ENCODE measurements around the gene UNC5C.

Gene UNC5C

GRCh38 chr4:95232358-95233156 is 316.2 kb downstream of the UNC5C start (continued):
- TF ChIP-seq PRDM10 (tag by site-specific recombination; IDR thresholded peaks at IDR 0.05) (no peak), ZBTB8A (tag by site-specific recombination; IDR thresholded peaks at IDR 0.05) (no peak), HOXD13 (CRISPR knock-in tag; IDR thresholded peaks at IDR 0.05; ENCODE audit: borderline replicate concordance) (no peak), YY1 (tag by site-specific recombination; IDR thresholded peaks at IDR 0.05) (no peak), ZNF658 (tag by site-specific recombination; IDR thresholded peaks at IDR 0.05) (no peak), ZNF335 (tag by site-specific recombination; conservative IDR thresholded peaks at IDR 0.05) (no peak), ZBTB1 (tag by site-specific recombination; IDR thresholded peaks at IDR 0.05) (no peak), PRDM6 (tag by site-specific recombination; IDR thresholded peaks at IDR 0.05) (0 out of 2 replicates have a peak, but pooled peaks have one; percentile 14), ZNF148 (tag by site-specific recombination; IDR thresholded peaks at IDR 0.05; ENCODE audit: borderline replicate concordance) (no peak), ZBTB6 (tag by site-specific recombination; IDR thresholded peaks at IDR 0.05) (no peak), KLF7 (tag by site-specific recombination; IDR thresholded peaks at IDR 0.05; ENCODE audit: borderline replicate concordance) (no peak), ZBTB17 (tag by site-specific recombination; IDR thresholded peaks at IDR 0.05) (no peak), ZBTB20 (tag by site-specific recombination; IDR thresholded peaks at IDR 0.05) (peak; percentile 55; the same call in 1 of the 2 replicates), ZNF747 (tag by site-specific recombination; IDR thresholded peaks at IDR 0.05) (no peak), ATF2 (tag by site-specific recombination; IDR thresholded peaks at IDR 0.05; ENCODE audit: low read depth) (no peak), GLIS1 (tag by site-specific recombination; IDR thresholded peaks at IDR 0.05) (no peak), FEZF1 (tag by site-specific recombination; IDR thresholded peaks at IDR 0.05) (peak; percentile 41; the same call in 1 of the 2 replicates), ZNF670 (tag by site-specific recombination; IDR thresholded peaks at IDR 0.05; ENCODE audit: low read depth) (no peak), ZNF19 (tag by site-specific recombination; IDR thresholded peaks at IDR 0.05; ENCODE audit: low read depth) (no peak)

Data from HEK293 (cell line).